ENCODE measurements around the gene APBB2.

GRCh38 chr4:41211951-41212615 is 2.3 kb downstream of the APBB2 start:
- TF ChIP-seq, protein P1, sequence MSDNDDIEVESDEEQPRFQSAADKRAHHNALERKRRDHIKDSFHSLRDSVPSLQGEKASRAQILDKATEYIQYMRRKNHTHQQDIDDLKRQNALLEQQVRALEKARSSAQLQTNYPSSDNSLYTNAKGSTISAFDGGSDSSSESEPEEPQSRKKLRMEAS (IDR thresholded peaks at IDR 0.05; ENCODE audit: low read depth, low read length) = no peak
- TF ChIP-seq CTCF (IDR thresholded peaks at IDR 0.05; ENCODE audit: low read depth, low read length) = no peak

All from NB4 (cell line).